LNCaP clone FGC (cell line): Measurements from ENCODE around the gene SURF6.
"Not testable (repeated sequence)": the region's sequence is repeated elsewhere in the genome, so short reads cannot be mapped to it uniquely, and the experiment has no call there.

Source experiments
- DNase-seq: peaks from one replicate; pipeline ENCODE4 v3.0.0-alpha.2; 2011; ENCODE audit warnings: low read depth
- H3K4me3 ChIP-seq: 2 replicates; pipeline ENCODE4 v1.5.1; 2011; ENCODE audit warnings: mild to moderate bottlenecking, low read depth, low read length, control low read depth
- TF ChIP-seq, protein P1 (sequence below): IDR thresholded peaks from 2 replicates; pipeline ENCODE4 v1.5.1; 2012; ENCODE audit warnings: mild to moderate bottlenecking; ENCODE audit not compliant: control insufficient read depth, insufficient read depth; ENCODE audit errors: extremely low read depth

SURF6 gene

DNA sequence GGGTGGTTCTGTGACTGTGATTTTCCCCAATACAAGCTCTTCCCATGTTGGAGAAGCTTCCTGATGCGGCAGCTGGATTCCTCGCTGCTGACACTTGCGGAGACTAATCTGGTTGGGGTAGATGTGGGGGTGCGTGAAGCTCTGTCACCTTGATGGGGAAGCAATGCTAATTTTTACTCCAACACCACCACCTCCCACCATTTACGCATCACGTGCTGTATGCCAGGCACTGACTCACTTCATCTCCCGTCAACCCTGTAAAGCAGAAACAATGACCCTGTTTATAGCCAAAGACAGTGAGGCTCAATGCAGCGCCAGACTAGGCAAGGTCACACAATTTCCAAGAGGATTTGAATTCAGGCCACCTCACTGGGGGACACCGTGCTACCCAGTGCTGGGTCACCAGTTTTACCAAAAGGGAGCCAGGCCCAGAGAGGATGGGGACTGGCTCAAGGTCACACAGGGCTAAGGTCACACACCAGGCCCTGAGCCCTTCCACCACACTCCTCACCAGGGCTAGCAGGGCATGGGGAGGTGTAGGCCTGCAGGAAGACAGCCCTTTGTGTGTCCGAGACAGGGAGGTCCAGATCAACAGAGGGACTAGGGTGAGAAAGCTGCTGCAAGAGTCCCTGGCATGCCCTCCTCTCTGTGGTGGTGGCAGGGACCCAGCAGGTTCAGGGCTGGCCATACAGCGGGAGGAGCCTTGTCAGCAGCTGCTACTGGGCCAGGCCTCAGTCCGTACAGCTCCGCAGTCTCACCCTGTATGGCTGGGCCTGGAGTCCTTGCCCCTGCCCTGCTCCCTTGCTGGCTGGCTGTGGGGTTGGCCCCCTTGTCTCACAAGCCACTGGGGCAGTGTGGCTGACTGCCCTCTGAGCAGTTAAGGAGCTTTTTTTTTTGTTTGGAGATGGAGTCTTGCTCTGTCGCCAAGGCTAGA, 43.4 kb upstream of the SURF6 start:
- TF ChIP-seq, protein P1, sequence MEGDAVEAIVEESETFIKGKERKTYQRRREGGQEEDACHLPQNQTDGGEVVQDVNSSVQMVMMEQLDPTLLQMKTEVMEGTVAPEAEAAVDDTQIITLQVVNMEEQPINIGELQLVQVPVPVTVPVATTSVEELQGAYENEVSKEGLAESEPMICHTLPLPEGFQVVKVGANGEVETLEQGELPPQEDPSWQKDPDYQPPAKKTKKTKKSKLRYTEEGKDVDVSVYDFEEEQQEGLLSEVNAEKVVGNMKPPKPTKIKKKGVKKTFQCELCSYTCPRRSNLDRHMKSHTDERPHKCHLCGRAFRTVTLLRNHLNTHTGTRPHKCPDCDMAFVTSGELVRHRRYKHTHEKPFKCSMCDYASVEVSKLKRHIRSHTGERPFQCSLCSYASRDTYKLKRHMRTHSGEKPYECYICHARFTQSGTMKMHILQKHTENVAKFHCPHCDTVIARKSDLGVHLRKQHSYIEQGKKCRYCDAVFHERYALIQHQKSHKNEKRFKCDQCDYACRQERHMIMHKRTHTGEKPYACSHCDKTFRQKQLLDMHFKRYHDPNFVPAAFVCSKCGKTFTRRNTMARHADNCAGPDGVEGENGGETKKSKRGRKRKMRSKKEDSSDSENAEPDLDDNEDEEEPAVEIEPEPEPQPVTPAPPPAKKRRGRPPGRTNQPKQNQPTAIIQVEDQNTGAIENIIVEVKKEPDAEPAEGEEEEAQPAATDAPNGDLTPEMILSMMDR, result no peak
- no peak for DNase-seq
- H3K4me3 ChIP-seq, result no peak overlapping the region

- no peak overlapping the region for H3K4me3 ChIP-seq
- DNase-seq, result no peak
- TF ChIP-seq, protein P1, result no peak
These were observed 42.5 kb upstream of the SURF6 start for GRCh38 chr9:133378408-133378962.

DNA sequence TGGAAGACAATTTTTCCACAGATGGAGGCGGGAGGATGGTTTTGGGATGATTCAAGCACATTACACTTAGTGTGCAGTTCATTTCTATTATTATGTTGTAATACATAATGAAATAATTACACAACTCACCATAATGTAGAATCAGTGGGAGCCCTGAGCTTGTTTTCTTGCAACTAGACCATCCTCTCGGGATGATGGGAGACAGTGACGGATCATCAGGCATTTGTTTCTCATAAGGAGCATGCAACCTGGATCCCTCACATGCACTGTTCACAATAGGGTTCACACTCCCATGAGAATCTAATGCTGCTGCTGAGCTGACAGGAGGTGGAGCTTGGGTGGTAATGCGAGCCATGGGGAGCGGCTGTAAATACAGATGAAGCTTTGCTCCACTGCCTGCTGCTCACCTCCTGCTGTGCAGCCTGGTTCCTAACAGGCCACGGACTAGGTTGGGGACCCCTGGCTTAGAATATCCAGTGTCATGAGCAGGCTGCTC, 41.8 kb upstream of the SURF6 start:
- TF ChIP-seq, protein P1, result no peak
- DNase-seq, result no peak
- no peak overlapping the region for H3K4me3 ChIP-seq

- DNase-seq, H3K4me3 ChIP-seq: not testable (repeated sequence)
These were observed 41.3 kb upstream of the SURF6 start for GRCh38 chr9:133377280-133377679.

DNA sequence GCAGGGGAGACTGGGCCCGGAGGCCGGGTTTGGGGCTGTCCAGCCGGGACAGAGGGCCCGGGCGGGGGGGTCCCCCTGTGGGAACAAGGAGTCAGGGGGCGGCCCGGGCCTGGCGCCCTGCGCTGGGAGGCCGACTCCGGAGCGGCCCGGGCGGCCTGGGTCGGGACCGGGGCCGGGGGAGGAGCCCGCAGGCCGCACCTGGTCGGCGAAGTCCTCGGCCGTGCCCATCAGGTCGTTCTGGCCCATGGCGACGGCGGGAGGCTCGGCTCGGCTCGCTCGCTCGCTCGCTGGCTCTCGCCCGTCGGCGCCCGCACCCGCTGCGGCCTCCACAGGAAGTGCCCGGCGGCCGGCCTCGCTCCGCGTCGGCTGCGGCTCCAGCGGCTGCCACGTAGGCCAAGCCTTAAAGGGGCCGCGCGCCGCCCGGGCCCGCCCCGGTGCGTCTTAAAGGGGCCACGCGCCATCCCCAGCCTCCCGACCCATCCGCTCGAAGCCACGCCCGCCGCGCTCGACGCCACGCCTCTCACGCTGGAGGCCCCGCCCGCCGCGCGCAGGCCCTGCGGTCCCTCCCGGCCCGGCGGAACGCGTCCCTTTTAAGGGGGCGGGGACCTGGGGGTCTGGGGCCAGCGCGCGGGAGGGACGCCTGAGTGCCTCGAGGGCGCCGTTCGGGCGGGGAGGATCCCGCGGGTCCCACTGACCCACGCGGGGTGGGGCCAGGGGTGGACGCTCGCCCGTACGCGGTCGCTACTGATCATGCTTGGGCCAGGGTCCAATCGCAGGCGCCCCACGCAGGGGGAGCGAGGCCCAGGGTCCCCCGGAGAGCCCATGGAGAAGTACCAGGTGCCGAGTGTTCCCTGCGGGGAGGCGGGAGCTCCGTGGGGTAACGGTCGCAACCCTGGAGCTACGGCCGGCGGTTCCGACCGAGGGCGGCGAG, 40.0 kb upstream of the SURF6 start, which contains the start of the genes STKLD1 and SURF4:
STKLD1 (plus strand) TSS at position 643 of the 931 bp plus-strand sequence; CDS start at position 751, 108 bp downstream.
SURF4 (minus strand) TSS at position 337 of the 931 bp plus-strand sequence; CDS start at position 246, 91 bp downstream.
- peak within 1 kb of the TSS; percentile 83 for H3K4me3 ChIP-seq
- TF ChIP-seq, protein P1, result no peak
- peak; percentile 86 for DNase-seq

DNA sequence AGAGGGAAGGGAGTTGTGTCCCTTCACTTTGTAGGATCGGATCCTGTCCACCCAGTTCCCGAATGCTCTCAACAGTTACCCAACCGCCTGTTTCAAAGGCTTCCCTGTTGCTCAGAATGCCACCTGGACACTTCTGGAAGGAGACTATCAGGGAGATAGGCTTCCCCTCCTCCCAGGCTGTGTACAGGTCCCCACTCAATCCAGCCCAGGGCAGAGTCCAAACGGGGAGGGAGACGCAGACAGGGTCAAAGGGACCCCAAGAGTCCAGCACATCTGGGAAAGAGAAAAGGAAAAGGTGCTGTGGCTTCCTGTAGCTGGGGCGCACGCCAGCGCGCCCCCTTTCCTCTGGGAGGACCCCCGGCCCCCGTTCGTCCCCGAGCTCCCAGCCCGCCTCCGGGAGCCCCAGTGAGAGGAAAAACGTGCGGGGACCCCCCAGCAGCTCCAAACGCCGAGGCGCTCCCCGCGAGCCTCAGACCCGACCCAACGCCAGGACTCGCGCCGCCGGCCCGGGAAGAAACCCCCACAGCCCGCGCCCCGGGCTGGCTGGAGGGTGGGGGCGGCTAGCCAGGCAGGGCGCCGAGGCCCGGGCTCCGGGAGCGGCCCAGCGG, 39.2 kb upstream of the SURF6 start:
- TF ChIP-seq, protein P1, result peak; percentile 20; the same call in 1 of the 2 replicates
- DNase-seq, result no peak
- H3K4me3 ChIP-seq, result peak overlapping the region; percentile 83
